DMS114 treated with DMSO at 0.1 percent for 48 hours (cell line): ENCODE measurements around the gene SLC6A8.
"Not testable (repeated sequence)": the region's sequence is repeated elsewhere in the genome, so short reads cannot be mapped to it uniquely, and the experiment has no call there.

Experiments used
- DNase-seq: peaks from one replicate; lab custom pipeline; 2025; ENCODE audit not compliant: unreplicated experiment; lab: John Stamatoyannopoulos, UW

The SLC6A8 gene

GRCh38 chrX:153728951-153729631 is 41.4 kb downstream of the SLC6A8 start:
- no peak for DNase-seq

DNA sequence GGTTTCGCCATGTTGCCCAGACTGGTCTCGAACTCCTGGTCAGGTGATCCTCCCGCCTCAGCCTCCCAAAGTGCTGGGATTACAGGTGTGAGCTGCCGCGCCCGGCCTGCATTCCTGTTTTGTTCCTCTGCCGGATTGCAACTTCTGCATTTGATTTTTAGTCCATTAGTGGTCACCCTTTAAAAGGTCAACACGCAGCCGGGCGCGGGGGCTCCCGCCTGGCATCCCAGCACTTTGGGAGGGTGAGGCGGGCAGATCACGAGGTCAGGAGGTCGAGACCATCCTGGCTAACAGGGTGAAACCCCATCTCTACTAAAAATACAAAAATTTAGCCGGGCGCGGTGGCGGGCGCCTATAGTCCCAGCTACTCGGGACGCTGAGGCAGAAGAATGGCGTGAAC is 42.4 kb downstream of the SLC6A8 start:
- DNase-seq = not testable (repeated sequence)

DNA sequence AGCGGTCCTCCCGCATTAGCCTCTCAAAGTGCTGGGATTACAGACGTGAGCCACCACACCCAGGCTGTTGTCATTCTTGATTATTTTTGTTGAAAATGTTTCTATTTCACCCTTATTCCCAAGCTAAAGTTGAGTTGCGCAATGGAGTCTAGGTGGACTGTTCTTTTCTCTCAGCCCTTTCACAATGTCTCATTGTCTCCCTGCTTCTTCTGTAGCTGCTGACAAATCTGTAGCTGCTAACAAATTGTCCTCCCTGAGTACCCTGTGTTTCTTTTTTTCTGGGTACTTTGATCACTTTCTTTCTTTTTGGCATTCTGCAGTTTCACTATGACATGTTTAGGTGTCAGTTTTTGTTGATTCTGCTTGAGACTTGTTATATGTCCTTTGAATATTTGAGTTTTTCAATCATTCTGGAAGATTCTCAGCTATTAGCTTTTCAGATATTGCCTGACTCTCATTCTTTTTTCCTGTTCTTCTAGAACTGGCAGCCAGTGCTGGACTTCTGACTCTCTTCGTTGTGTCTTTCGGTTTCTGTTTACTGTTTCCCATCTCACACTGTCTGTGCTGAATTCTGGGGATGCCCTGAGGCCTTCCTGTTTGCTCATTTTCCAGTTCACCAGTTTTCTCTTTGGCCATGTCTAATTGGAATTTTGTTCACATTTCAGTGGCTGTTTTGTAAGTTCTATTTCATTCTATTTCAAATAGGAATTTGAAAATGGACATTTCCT is 43.6 kb downstream of the SLC6A8 start:
- no peak for DNase-seq

DNA sequence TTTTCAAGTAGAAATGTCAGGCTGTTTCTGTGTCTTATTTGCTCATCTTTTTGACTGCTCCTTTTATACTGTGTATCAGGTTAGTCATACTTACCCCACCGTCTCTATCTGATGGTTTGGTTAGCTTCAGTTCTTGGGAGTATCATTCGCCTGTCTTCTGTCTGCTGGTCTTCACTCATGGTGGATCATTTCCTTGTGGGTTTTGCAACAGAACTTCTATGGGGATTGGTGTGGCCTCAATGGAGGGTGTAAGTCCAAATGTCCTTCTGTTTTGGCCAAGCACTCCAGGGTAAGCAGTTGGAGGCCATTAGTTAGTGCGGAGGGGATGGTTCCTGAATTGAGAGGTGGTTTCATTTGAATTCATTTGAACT is 44.1 kb downstream of the SLC6A8 start:
- no peak for DNase-seq

- DNase-seq = no peak
These were observed 44.7 kb downstream of the SLC6A8 start for GRCh38 chrX:153732401-153732800.

DNA sequence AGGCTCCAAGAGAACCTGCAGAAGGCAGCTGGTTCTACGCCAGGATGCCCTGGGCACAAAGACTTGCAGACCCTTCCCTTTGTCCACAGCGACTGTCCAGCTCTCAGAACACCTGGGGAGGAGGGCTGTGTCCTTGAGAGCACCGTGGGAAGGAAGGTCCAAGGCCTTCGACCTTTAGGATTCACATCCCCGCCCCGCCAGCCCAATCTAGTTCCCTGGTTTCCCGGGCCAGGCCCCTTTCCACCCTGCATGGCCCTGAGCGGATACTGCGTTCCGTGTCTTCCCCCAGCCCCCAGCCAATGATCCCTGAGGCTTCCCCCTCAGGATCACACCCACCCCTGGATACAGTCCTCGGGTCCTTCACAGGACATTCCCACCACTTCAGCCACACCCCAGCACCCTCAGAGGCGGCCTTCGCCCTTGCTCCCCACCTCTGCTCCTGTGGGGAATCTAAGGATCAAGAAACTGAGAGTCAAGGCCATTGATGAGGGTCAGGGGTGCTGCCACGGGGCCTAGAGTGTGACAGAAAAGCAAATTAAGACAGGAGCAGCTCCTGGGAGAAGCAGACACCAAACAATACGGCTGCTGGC is 46.0 kb downstream of the SLC6A8 start:
- no peak for DNase-seq

DNA sequence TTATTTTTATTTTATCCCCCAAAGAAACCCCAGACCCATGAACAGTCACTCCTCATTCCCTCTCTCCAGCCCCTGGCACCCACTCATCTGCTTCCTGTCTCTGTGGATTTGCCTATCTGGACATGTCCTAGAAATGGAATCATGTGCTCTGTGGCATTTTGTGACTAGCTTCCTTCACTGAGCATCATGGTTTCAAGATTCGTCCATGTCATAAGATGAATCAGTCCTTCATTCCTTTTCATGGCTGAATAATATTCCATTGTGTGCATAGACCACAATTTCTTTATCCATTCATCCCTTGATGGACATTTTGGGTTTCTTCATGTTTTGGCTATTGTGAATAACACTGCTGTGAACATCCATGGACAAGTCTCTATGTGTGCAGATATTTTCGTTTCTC is 47.1 kb downstream of the SLC6A8 start:
- DNase-seq = no peak

DNA sequence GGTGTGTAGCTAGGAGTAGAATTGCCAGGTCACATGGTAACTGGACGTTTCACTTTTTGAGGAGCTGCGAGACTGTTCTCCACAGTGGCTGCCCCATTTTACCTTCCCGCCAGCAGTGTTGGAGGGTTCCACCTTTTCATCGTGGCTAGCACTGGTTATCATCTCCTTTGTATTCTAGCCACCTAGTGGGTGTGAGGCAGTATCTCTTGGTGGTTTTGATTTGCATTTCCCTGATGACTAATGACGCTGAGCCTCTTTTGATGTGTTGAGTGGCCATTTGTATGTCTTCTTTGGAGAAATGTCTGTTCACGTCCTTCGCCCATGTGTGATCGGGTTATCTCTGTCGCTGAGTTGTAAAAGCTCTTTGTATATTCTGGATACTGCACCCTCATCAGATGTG is 47.5 kb downstream of the SLC6A8 start:
- DNase-seq = no peak

- no peak for DNase-seq
These were observed 48.5 kb downstream of the SLC6A8 start for GRCh38 chrX:153736071-153736820.

DNA sequence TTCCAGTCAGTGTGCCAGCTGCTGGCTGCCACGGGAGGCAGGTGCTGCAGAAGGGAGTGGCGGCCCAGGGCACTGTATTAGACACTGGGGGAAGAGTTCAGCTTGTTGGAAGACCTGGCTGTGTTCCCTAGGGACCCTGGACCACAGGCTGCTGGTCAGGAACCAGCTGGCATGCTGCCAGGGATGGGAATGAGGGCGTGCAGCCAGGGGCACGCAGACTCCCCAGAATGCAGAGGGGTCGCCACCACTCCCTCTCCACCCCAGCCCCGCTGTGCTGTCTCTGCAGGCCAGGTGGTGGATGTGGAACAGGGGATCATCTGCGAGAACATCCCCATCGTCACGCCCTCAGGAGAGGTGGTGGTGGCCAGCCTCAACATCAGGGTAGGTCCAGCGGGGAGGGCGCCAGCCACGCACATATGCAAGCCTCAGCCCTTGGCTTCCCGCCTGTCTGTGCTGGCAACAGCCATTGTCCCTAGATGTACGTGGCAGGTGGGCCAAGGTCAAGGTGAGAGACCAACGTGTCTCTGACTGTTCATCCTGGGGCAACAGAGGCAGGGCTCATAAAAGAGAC is 49.2 kb downstream of the SLC6A8 start:
- no peak for DNase-seq

DNA sequence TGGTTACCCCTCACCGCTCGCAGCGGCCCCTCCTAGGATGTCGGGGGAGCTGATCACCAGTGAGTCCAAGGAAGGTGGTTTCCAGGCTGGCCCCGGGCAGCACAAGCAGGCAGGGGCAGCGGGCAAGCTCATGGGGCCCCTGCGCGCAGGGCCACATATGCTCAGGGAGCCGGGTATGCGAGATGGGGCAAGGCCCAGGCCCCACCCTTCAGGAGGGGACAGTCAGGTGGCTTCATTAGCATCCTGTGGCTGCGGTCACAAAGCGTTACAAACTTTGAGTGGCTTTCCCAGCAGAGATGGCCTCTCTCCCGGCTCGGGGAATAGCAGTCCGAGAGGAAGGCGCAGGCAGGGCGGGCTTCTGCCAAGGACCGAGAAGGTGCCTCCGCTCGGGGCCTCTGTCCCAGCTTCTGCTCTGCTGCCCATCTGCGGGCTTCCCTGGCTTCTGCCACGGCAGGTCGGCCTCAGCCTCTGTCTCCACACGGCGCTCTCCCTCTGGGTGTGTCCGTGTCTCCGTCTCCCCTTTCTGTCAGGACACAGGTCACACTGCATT is 50.4 kb downstream of the SLC6A8 start:
- DNase-seq = no peak

- no peak for DNase-seq
These were observed 52.2 kb downstream of the SLC6A8 start for GRCh38 chrX:153739754-153740486.

DNA sequence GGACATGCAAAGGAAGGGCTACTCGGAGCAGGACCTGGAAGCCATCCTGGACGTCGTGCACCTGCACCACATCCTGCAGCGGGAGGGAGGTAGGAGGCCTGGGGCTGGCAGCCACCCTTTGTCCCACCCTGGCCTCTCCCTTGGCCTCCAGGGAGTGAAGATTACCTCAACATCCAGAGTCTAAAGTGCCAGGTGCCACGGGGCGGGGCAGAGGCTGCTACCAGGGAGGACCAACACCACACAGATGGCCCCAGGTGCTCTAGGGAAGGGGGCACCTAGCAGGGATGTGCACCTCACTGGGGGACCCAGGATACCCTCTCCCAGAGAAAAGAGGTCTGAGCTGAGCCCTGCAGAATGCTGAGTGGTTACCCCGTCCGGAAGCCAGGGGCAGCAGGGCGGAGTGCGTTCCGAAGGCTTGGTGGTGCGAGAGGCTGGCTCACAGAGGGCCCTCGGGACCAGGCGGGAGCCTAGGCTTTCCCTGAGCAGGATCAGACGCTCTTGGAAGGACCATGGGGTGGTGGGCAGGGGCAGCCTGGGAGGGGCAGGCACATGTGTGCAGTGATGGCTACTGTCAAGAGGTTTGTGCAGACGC is 53.0 kb downstream of the SLC6A8 start:
- DNase-seq = no peak

- DNase-seq = no peak
These were observed 53.7 kb downstream of the SLC6A8 start for GRCh38 chrX:153741446-153741845.

- DNase-seq = not testable (repeated sequence)
These were observed 54.4 kb downstream of the SLC6A8 start for GRCh38 chrX:153742111-153742510.

DNA sequence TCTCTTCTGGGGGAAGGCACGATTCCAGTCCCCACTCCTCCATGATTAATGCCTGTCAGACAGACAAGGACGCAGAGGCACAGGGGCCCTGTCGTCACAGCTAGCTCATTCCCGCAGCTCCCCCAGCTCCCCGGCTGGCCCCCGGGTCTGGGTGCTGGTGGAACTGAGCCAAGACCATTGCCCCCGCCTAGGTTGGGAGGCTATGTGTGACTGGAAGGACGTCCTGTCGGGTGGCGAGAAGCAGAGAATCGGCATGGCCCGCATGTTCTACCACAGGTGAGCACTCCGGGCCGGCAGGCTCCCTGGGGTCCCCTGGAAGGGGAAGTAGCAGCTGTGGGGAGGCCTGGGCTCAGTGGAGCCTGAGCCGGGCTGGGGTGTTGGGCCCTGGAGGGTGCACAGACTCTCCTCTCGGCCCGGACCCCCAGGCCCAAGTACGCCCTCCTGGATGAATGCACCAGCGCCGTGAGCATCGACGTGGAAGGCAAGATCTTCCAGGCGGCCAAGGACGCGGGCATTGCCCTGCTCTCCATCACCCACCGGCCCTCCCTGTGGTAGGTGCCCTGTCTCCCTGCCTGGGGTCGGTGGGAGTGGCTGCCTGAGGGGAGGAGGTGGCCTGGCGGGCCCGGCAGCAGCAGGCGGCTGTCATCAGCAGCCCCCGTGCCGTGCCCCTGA is 55.2 kb downstream of the SLC6A8 start:
- DNase-seq = not testable (repeated sequence)

DNA sequence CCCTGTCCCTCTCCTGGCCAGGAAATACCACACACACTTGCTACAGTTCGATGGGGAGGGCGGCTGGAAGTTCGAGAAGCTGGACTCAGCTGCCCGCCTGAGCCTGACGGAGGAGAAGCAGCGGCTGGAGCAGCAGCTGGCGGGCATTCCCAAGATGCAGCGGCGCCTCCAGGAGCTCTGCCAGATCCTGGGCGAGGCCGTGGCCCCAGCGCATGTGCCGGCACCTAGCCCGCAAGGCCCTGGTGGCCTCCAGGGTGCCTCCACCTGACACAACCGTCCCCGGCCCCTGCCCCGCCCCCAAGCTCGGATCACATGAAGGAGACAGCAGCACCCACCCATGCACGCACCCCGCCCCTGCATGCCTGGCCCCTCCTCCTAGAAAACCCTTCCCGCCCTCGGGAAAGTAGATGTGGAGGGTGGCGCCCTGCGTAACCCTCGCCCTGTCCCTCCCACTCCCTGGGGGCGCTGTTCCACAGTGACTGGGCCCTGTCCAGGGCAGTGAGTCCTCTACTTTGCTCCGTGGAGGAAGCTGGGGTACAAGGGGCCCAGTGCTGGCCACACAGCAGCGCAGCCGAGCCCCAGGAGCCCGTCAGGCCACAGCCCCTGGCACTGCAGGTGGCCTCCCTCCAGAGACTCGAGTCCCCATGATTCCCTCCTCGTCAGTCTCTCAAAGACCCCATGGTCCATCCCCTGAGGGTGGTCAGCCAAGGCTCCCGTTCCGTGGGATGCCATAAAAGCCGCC is 55.9 kb downstream of the SLC6A8 start:
- not testable (repeated sequence) for DNase-seq

GRCh38 chrX:153744210-153745066 is 56.7 kb downstream of the SLC6A8 start:
- no peak for DNase-seq
